NAMALWA (cell line): Measurements from ENCODE around the gene ZNF718.
"Not testable (repeated sequence)": the region's sequence is repeated elsewhere in the genome, so short reads cannot be mapped to it uniquely, and the experiment has no call there.

Experiments used
- DNase-seq: peaks from one replicate; pipeline ENCODE4 v3.0.0-alpha.2; 2015; ENCODE audit warnings: low spot score

Gene ZNF718

DNA sequence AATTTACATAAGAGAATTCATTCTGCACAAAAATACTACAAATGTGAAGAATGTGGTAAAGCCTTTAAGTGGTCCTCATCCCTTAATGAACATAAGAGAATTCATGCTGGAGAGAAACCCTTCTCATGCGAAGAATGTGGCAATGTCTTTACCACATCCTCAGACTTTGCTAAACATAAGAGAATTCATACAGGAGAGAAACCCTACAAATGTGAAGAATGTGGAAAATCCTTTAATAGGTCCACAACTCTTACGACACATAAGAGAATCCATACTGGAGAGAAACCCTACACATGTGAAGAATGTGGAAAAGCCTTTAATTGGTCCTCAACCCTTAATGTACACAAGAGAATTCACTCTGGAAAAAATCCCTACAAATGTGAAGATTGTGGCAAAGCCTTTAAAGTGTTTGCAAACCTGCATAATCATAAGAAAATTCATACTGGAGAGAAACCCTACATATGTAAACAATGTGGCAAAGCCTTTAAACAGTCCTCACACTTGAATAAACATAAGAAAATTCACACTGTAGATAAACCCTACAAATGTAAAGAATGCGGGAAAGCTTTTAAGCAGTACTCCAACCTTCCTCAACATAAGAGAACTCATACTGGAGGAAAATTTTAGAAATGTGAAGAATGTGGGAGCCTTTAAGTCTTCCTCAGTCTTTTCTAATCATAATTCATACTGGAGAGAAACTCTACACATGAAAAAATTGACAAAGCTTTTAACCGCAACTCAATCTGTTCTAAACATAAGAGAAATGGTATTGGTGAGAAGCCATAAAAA, 37.4 kb downstream of the ZNF718 start:
- peak; percentile 6 for DNase-seq

DNA sequence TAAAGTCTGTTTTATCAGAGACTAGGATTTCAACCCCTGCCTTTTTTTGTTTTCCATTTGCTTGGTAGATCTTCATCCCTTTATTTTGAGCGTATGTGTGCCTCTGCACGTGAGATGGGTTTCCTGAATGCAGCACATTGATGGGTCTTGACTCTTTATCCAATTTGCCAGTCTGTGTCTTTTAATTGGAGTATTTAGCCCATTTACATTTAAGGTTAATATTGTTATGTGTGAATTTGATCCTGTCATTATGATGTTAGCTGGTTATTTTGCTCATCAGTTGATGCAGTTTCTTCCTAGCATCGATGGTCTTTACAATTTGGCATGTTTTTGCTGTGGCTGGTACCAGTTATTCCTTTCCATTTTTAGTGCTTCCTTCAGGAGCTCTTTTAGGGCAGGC, 45.3 kb downstream of the ZNF718 start:
- DNase-seq = not testable (repeated sequence)

DNA sequence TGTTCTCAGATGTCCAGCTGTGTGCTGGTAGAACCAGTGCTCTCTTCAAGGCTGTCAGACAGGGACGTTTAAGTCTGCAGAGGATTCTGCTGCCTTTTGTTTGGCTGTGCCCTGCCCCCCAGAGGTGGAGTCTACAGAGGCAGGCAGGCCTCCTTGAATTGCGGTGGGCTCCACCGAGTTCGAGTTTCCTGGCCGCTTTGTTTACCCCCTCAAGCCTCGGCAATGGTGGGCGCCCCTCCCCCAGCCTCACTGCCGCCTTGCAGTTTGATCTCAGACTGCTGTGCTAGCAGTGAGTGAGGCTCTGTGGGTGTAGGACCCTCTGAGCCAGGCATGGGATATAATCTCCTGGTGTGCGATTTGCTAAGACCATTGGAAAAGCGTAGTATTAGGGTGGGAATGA, 47.0 kb downstream of the ZNF718 start:
- DNase-seq = not testable (repeated sequence)

DNA sequence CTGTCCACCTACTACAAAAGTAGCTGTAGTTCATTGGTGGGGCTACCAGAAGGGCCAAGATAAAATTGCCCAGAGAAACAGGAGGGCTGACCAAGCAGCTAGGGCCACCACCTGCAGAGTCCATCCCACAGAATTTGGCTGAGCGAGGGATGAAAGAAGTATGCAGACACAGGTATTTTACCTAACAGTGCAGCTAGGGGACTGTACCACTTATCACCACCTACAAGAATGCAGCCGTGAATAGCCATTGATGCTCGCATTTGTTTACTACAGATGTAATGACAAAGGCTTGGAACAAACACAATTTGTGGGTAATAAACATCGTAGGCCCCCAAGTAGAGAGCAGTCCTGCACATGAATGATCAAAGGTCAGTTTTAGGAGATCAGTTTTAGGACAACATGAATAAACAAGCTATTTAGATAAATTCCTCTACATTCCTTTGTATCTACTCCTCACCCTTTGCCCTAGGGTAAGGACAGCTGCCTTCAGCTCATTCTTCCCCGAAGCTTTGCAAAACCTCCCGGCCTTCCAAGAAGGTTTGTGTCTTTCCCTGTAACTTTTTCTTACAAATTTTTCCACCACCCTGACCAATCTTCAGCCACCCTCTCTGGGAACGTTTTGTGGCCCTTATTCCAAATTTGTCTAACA, 49.5 kb downstream of the ZNF718 start:
- DNase-seq = no peak

DNA sequence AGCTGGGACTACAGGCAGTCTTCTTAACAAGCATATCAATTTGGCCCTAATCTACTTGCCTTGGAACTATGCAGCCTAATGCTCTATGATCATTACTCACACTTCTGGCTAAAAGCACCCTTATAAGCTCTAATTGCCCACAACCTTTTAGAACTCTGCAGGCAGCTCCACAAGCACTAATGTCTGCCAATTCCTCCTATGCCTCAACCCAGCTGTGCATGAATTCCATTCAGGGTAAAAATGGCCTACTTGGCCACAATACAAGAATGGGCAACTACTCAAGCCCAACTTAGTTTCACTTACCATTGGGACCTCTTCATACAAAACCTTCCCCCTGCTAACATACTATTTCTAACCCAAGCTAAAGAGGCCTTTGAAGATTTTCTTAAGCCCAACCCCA, 51.7 kb downstream of the ZNF718 start:
- no peak for DNase-seq

DNA sequence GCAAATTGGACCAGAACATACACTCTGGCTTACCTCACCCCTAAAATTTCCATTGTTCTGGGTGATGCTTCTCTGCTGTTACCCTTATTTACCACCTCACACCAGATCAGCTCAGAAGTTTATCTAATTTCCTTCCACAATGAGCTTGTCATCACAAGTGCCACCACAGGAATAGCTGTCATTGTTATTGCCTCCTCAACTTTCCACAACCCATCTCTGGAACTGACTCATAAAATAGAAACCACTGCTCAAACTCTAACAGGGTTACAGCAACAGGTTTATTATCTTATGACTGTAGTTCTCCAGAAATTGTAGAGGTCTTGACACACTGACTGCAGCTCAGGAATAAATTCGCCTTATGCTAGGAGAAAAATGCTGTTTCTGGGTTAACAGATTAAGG, 52.7 kb downstream of the ZNF718 start:
- no peak for DNase-seq

DNA sequence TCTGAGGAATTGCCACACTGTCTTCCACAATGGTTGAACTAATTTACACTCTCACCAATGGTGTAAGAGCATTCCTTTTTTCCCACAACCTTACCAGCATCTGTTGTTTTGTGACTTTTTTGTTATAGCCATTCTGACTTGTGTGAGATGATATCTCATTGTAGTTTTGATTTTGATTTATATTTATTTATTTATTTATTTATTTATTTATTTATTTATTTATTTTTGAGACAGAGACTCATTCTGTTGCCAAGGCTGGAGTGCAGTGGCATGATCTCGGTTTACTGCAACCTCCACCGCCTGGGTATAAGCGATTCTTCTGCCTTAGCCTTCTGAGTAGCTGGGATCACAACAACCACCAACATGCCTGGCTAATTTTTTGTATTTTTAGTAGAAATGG, 57.9 kb downstream of the ZNF718 start:
- DNase-seq = not testable (repeated sequence)

DNA sequence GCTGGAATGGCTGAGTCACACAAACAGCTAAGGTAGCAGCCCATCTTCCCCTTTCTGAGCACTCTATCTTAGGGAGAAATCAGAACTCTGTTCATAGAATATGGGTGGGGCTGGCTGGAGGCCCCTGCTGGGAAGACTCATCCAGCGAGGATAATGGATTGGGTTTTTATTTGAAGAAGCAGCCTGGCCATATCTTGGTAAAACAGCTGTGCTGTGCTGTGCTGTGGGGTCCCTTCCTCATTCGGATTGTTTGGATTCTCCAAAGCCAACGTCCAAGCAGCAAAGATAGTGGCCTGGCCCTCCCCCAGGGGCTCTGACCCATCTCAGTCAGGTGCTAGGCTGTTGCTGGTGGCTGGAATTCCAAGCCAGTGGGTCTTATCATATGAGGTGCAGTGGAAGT, 63.8 kb downstream of the ZNF718 start:
- DNase-seq = no peak

DNA sequence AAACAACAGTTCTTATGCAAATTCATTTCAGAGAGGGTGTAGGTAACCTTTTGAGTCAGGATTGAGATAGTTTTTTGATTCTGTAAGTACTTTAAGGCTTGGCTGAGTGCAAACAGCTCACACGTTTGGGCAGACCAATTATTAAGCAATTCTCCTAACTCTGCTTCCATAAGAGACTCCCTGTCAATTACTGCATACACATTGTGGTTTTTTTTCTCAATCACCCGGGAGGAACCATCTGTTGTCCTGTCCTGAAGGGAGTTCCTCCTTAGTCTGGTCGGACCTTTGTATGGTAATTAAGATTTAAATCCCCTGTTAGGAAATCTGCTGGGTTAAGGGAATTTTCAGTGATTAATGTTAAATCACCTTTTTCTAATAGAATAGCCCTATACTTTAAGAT, 70.9 kb downstream of the ZNF718 start:
- DNase-seq = not testable (repeated sequence)

DNA sequence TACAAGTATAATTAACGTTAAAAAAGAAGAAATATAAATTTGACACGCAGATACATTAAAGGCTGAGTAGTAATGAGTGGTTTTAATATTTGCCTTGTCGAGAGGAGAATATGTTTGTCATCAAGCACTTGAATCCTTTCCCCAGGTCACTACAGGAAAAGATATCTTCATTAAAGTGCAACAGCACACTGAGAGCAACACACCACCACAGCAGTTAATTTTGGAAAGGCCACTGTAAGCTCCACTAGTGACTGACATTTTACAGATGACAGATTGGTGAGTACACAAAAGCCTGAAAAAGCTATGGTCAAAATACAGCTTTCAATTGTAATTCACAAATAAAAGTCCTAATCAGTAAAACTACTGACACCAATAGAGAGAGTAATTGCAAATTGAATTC, 76.6 kb downstream of the ZNF718 start:
- DNase-seq = no peak

DNA sequence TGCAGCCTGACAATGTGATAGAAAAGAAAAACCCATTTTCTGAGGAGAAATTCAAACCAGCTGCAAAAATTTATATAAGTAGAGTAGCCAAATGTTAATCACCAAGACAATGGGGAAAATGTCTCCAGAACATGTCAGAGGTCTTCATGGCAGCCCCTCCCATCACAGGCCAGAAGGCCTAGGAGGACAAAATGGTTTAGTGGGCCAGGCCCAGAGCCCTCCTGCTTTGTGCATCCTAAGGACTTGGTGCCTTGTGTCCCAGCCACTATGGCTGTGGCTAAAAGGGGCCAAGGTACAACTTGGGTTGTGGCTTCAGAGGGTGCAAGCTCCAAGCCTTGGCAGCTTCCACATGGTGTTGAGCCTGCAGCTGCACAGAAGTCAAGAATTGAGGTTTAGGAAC, 78.5 kb downstream of the ZNF718 start:
- DNase-seq = not testable (repeated sequence)

DNA sequence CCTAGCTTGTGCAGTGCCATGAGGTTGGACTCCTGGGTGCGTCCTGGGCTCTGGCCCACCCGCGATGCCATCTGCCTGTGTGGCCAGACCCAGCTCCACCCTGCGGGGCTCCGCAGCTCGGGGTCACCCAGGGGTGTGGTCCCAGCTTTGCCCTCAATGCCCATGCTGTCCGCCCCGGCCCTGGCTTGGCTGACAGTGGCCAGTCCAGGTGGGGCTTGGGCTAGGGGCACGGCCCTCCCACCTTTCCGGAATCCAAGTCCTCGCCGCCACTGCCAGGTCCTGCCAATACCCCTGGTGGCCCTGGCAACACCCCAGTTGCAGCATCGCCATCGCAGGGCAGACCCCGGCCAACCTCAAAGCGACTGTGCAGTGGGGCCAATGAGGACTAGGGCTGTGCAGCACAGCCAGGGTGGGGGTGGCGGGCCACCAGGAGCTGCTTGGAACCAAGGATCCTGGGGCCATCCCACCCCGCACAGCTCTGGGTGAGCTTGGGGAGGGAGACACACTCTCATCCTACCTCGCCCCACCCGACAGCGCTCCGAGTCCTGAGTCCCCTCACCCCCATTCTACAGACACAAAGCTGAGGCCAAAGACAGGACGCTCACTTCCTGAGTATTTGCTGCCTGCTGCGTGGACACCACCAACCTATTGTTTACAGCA, 80.9 kb downstream of the ZNF718 start:
- DNase-seq = no peak

DNA sequence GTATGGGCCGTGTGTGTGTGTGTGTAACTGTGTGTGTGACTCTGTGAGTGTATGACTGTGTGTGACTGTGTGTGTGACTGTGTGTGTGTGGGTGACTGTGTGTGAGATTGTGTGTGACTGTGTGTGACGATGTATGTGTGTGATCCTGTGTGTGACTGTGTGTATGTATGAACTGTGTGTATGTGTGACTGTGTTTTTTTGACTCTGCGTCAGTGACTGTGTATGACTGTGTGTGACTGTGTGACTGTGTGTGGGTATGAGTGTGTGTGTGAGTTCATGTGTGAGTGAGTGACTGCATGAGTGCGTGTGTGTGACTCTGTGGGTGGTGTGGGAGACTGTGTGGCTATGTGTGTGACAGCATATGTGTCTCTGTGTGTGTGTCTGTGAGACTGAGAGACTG, 81.8 kb downstream of the ZNF718 start:
- DNase-seq = no peak

DNA sequence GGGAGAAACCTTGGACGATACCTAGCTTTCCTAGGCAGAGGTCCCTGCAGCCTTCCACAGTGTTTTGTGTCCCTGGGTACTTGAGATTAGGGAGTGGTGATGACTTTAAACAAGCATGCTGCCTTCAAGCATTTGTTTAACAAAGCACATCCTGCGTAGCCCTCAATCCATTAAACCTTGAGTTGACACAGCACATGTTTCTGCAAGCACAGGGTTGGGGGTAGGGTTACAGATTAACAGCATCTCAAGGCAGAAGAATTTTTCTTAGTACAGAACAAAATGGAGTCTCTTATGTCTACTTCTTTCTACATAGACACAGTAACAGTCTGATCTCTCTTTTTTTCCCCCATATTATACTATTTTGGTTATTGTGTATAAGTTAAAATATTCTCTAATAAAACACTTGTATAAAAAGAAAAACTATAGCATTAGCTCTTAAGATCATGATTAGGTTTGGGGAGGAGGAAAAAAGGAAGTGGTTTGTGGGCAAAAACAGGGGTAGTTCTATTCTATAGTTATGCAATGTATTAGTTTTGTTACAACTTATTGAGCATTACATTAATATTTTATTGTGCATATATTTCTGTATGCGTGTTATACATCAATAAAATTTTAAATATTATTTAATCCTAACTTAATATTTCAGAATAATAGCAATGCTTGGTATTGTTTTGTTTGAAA, 84.3 kb downstream of the ZNF718 start:
- DNase-seq = not testable (repeated sequence)

DNA sequence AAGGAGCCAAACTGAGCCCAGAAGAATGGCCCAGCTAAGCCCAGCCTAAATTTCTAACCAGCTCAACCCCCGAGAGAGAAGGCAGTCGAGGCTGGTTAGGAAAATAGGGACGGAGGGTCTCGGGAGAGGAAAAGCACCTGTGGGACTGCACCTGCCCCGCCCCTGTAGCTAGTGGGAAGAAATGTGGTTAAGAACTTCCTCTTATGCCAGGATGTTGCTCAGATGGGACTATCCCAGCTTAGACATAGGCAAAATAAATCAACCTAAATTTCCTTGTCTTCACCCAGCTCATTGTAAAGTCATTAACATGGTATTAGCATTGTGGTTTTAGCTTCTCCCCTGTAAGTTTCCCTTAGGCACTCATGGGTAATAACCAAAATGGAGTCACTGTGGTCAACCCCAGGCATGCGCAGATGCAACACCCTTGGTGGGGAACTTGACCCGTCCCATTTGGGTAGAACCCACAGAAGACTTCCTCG, 86.8 kb downstream of the ZNF718 start:
- no peak for DNase-seq

DNA sequence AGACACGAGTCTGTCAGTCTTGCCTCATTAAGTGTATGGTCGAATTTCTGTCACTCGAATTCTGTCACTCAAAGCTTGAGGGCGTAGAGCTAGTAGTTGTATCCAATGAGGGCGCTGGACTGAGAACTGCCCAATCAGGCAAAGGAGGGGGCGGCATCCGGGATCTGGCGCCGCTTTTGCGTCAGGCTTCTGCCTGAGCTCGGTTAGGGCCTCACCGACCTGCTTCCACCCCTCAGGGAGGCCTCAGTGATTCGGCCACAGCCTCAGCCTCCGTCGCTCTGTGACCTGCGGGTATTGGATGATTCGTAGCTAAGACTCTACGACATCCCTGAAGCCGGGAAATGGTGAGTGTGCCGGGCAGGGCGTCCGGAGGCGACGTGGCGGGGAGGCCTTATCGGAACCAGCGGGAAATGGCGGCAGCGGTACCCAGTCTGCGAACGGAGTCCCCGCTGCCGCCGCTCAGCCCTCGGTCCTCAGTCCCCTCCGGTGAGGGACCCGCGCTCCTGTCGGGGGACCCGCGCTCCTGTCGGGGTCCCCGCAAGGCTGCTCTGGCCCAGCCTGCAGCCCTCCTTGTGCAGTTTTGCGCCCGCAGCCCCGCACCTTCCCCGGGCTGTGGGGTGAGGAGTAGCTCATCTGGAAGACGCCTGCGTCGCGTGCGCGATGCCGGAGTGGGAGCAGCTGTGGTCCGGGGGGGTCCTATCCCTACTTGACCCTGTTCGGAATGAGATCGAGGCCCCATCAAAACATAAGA, 88.3 kb downstream of the ZNF718 start:
- no peak for DNase-seq

DNA sequence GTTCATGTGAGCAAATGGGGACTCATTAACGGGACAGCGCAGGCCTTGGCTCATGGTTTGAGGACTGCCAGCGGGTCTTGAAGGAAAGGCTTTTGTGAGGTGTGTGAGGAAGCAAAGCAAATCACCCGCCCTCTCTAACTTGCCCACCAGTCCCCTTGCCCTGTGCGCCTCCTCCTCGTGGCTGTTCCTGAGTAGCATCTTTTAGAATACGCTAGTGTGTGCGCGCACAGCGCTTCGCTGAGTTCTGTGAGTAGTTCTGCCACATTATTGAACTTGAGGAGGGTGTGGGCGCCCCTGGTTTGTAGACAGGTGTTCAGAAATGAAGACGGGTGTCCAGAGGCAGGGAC, 88.9 kb downstream of the ZNF718 start:
- DNase-seq = not testable (repeated sequence)
